GM10266 (cell line): Measurements from ENCODE around the gene PASD1.

ENCODE experiments used
- DNase-seq: peaks from one replicate; pipeline ENCODE4 v3.0.0; 2012; ENCODE audit errors: extremely low spot score
- CTCF ChIP-seq: IDR thresholded peaks from 2 replicates; pipeline ENCODE4 v1.5.1; 2012; ENCODE audit warnings: mild to moderate bottlenecking, low read depth; ENCODE audit not compliant: control insufficient read depth, insufficient read depth; ENCODE audit errors: missing control alignments

Gene PASD1

GRCh38 chrX:151697522-151697921 is 134.0 kb downstream of the PASD1 start:
- no peak for DNase-seq
- no peak for TF ChIP-seq CTCF

- TF ChIP-seq CTCF = no peak
- DNase-seq = no peak
Observed at GRCh38 chrX:151698485-151698884, 135.0 kb downstream of the PASD1 start.

- DNase-seq = no peak
- TF ChIP-seq CTCF = no peak
Observed at GRCh38 chrX:151699746-151700145, 136.3 kb downstream of the PASD1 start.

GRCh38 chrX:151700581-151700980 is 137.1 kb downstream of the PASD1 start:
- TF ChIP-seq CTCF = no peak

GRCh38 chrX:151701071-151701470 is 137.6 kb downstream of the PASD1 start:
- DNase-seq = no peak
- no peak for TF ChIP-seq CTCF

More at GRCh38 chrX:151700581-151700980, 137.1 kb downstream of the PASD1 start:
- DNase-seq = no peak

- DNase-seq = no peak
- no peak for TF ChIP-seq CTCF
Observed at GRCh38 chrX:151701531-151701930, 138.1 kb downstream of the PASD1 start.

- no peak for TF ChIP-seq CTCF
- no peak for DNase-seq
Observed at GRCh38 chrX:151702026-151702714, 138.7 kb downstream of the PASD1 start.
